K562 (cell line): Measurements from ENCODE around the gene ATAD3C. TPM values are rescaled to one million over a fixed set of nuclear protein-coding genes. Genes with fewer than 3 reads are reported as not detected.

Experiments
- CBX2 ChIP-seq: fragments of 200-600 bp; sonication (generic); IDR thresholded peaks from one replicate; pipeline ENCODE4 v1.6.1; 2012; ENCODE audit warnings: mild to moderate bottlenecking, low read length, inconsistent platforms; ENCODE audit not compliant: insufficient read depth, poor library complexity, severe bottlenecking
- RFX7 ChIP-seq: fragments of 250-450 bp; sonication (Bioruptor Pico); IDR thresholded peaks from 2 replicates; pipeline ENCODE4 v1.5.1; 2021; ENCODE audit warnings: mild to moderate bottlenecking
- SRSF1 ChIP-seq: fragments of 200-400 bp; formaldehyde crosslinking; IDR thresholded peaks from 2 replicates; pipeline ENCODE4 v1.6.1; 2017; ENCODE audit warnings: mild to moderate bottlenecking, low read depth, low read length, moderate library complexity
- polyA plus RNA-seq, 8 experiments: library from polyadenylated mRNA; depleted of rRNA in 4 of 8; stranded (reverse) in 5 of 8; unstranded in 3 of 8; fragments of >200 nt; fragmentation: Nextera tagmentation in 2 of 8; fragmentation: Illumina TruSeq in 1 of 8; extraction: Ambion mirVana in 2 of 8; extraction: Trizol in 1 of 8; gene quantifications; 2 replicates each; pipeline versions ENCODE4 v1.2.1 to v1.2.3, GENCODE V29; 2011 to 2014; ENCODE audit warnings: inconsistent platforms in 1 of 8, missing spikeins in 1 of 8
- total RNA-seq, 7 experiments: library from RNA; depleted of rRNA in 6 of 7; stranded (reverse); fragments of >200 nt in 6 of 7; fragmentation: Illumina TruSeq in 2 of 7; extraction: Trizol in 2 of 7; gene quantifications; 2 replicates each; pipeline versions ENCODE4 v1.2.1 to v1.2.3, GENCODE V29; 2011 to 2021; ENCODE audit warnings: low replicate concordance in 1 of 7
- TF ChIP-seq, protein P1 (sequence below), 2 experiments: fragments of 450-650 bp; IDR thresholded peaks; 2 replicates each; pipeline ENCODE4 v1.6.1; 2016; ENCODE audit warnings: mild to moderate bottlenecking in 2 of 2, borderline replicate concordance in 1 of 2, low read depth in 1 of 2, moderate library complexity in 1 of 2
- TF ChIP-seq, protein P2 (sequence below), 2 experiments: fragments of 450-650 bp; formaldehyde crosslinking in 1 of 2; IDR thresholded peaks; 2 replicates each; pipeline versions ENCODE4 v1.4.0 to v1.6.1; 2014 to 2020; ENCODE audit warnings: mild to moderate bottlenecking in 2 of 2, borderline replicate concordance in 1 of 2, low read depth in 1 of 2

The ATAD3C gene
- total and polyA plus RNA-seq, 9 of the 15 experiments (the other 6 are each of a cell fraction or from before 2014, with no cell fraction given): 0.03 to 0.18 TPM; not detected in 7

DNA sequence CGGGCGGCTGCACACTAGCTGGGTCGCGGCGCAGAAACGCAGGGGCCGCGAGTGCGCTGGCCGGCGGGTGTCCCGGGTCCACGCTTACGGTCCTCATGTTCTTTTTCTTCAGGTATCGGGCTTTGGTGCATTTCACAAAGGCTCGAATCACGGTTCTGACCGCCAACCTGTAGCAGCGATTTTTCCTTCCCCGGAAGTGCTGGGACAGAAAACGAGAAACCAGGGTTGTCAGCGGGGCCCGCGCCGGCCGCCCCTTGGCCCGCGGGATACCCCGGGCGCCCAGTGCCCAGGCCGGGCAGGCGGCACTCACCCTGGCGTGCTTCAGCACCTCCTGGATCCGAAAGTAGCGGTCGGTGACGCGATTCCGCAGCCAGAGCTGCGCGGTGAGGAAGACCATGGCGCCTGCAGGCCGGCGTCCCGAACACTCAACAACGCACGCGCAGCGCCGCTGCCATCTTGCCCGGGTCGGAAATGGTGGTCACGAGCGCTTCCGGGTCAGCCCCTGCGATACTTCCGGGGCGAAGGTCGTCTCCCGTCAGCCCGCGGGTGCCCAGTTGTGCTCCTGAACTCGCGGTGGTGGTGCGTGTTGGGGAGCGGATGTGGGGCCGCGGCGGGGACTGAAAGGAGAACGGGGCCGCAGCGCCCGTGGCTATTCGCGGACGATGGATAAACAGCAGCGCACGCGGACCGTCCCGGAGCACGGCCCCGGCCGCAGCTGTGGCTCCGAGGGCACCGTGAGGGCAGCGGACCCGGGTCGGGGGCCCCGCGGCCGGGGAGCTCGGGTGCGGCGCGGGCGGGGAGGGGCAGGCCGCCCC, 42.5 kb upstream of the ATAD3C start, which contains the start of gene MRPL20 (continued):
- TF ChIP-seq, protein P1, sequence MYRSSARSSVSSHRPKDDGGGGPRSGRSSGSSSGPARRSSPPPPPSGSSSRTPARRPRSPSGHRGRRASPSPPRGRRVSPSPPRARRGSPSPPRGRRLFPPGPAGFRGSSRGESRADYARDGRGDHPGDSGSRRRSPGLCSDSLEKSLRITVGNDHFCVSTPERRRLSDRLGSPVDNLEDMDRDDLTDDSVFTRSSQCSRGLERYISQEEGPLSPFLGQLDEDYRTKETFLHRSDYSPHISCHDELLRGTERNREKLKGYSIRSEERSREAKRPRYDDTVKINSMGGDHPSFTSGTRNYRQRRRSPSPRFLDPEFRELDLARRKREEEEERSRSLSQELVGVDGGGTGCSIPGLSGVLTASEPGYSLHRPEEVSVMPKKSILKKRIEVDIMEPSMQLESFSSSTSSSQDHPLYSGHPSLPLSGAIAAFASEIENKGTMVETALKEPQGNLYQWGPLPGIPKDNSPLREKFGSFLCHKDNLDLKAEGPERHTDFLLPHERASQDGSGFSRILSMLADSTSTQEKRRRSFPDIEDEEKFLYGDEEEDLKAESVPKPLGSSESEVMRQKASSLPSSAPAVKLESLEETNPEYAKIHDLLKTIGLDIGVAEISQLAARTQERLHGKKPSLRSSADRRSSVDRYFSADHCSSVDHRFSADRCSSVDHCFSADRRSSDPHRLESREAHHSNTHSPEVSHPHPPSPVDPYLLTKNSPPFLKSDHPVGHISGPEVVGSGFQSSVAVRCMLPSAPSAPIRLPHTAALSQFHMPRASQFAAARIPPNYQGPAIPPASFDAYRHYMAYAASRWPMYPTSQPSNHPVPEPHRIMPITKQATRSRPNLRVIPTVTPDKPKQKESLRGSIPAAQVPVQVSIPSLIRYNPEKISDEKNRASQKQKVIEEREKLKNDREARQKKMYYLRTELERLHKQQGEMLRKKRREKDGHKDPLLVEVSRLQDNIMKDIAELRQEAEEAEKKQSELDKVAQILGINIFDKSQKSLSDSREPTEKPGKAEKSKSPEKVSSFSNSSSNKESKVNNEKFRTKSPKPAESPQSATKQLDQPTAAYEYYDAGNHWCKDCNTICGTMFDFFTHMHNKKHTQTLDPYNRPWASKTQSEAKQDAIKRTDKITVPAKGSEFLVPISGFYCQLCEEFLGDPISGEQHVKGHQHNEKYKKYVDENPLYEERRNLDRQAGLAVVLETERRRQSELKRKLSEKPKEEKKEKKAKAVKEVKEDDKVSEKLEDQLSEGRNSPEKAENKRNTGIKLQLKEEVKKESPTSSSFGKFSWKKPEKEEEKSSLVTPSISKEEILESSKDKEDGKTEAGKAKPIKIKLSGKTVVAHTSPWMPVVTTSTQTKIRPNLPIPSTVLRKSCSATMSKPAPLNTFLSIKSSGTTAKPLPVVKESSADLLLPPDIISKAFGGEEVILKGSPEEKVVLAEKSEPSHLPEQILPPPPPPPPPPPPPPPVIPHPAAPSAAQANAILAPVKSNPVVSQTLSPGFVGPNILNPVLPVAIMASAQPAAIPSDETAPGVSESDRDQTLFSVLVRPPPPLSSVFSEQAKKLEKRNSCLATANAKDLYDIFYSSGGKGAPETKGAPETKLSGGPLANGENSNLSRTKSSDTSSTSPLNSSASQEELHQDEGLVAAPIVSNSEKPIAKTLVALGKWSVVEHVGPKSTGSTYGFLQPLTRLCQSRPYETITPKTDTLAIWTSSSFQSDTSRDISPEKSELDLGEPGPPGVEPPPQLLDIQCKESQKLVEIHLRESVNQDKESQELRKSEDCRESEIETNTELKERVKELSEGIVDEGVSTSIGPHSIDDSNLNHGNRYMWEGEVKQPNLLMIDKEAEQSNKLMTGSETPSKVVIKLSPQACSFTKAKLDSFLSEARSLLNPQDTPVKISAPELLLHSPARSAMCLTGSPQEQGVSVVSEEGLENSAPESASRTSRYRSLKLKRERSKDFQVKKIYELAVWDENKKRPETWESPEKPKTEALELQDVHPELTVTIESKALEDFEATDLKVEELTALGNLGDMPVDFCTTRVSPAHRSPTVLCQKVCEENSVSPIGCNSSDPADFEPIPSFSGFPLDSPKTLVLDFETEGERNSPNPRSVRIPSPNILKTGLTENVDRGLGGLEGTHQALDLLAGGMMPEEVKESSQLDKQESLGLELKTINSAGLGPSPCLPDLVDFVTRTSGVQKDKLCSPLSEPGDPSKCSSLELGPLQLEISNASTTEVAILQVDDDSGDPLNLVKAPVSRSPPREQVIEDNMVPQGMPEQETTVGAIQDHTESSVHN (IDR thresholded peaks at IDR 0.05; ENCODE audit: borderline replicate concordance in 1 of 2, low read depth in 1 of 2): no peak
- no peak for TF ChIP-seq CBX2
- TF ChIP-seq RFX7: 0 out of 2 replicates have a peak, but pooled peaks have one; percentile 50
- TF ChIP-seq, protein P2, sequence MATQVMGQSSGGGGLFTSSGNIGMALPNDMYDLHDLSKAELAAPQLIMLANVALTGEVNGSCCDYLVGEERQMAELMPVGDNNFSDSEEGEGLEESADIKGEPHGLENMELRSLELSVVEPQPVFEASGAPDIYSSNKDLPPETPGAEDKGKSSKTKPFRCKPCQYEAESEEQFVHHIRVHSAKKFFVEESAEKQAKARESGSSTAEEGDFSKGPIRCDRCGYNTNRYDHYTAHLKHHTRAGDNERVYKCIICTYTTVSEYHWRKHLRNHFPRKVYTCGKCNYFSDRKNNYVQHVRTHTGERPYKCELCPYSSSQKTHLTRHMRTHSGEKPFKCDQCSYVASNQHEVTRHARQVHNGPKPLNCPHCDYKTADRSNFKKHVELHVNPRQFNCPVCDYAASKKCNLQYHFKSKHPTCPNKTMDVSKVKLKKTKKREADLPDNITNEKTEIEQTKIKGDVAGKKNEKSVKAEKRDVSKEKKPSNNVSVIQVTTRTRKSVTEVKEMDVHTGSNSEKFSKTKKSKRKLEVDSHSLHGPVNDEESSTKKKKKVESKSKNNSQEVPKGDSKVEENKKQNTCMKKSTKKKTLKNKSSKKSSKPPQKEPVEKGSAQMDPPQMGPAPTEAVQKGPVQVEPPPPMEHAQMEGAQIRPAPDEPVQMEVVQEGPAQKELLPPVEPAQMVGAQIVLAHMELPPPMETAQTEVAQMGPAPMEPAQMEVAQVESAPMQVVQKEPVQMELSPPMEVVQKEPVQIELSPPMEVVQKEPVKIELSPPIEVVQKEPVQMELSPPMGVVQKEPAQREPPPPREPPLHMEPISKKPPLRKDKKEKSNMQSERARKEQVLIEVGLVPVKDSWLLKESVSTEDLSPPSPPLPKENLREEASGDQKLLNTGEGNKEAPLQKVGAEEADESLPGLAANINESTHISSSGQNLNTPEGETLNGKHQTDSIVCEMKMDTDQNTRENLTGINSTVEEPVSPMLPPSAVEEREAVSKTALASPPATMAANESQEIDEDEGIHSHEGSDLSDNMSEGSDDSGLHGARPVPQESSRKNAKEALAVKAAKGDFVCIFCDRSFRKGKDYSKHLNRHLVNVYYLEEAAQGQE (IDR thresholded peaks at IDR 0.05; ENCODE audit: borderline replicate concordance): no peak; the same call in 1 of the 2 replicates
- TF ChIP-seq, protein P2 (CRISPR knock-in tag; IDR thresholded peaks at IDR 0.05; ENCODE audit: low read depth): no peak; the same call in 1 of the 2 replicates
- TF ChIP-seq SRSF1: peak; percentile 85; the same call in 1 of the 2 replicates
